Kidney (tissue), 14 donors: Measurements from ENCODE around the gene BSN. TPM values are rescaled to one million over a fixed set of nuclear protein-coding genes. Genes with fewer than 3 reads are reported as not detected.
"Not testable (repeated sequence)": the region's sequence is repeated elsewhere in the genome, so short reads cannot be mapped to it uniquely, and the experiment has no call there.

Experiments used
- DNase-seq, 5 donors: peaks; one replicate each; pipeline ENCODE4 v3.0.0-alpha.2; 2013 to 2020
- FAIRE-seq: peaks from 2 replicates; lab custom pipeline; 2012; peaks lifted over from hg19 to GRCh38; lab: Jason Lieb, UNC
- H3K27ac ChIP-seq, 2 donors: one replicate each; pipeline ENCODE4 v1.7.0; 2013; ENCODE audit warnings: low read depth in 2 of 2, low read length in 2 of 2, inconsistent platforms in 1 of 2
- H3K27me3 ChIP-seq: one replicate; pipeline ENCODE4 v1.7.1; 2013; ENCODE audit warnings: low read length, inconsistent platforms; ENCODE audit not compliant: control insufficient read depth, insufficient read depth
- H3K36me3 ChIP-seq, 3 donors: one replicate each; pipeline versions ENCODE4 v1.7.0 to v1.7.1; 2013; ENCODE audit warnings: low read length in 3 of 3, control low read depth in 1 of 3, inconsistent platforms in 1 of 3; ENCODE audit not compliant: insufficient read depth in 3 of 3, control insufficient read depth in 2 of 3
- H3K4me1 ChIP-seq, 3 donors: one replicate each; pipeline versions ENCODE4 v1.7.0 to v1.7.1; 2013; ENCODE audit warnings: low read length in 3 of 3, inconsistent platforms in 1 of 3, low read depth in 1 of 3; ENCODE audit not compliant: control insufficient read depth in 2 of 3, insufficient read depth in 2 of 3
- H3K4me3 ChIP-seq, 3 donors: one replicate each; pipeline versions ENCODE4 v1.7.0 to v1.8.1; 2013; ENCODE audit warnings: low read length in 3 of 3, control low read depth in 1 of 3, inconsistent platforms in 1 of 3
- H3K9ac ChIP-seq, 3 donors: one replicate each; pipeline versions ENCODE4 v1.7.0 to v1.7.1; 2013; ENCODE audit warnings: low read length in 3 of 3, control low read depth in 1 of 3, inconsistent platforms in 1 of 3
- H3K9me3 ChIP-seq, 3 donors: one replicate each; pipeline versions ENCODE4 v1.7.0 to v1.7.1; 2013; ENCODE audit warnings: low read length in 3 of 3, control low read depth in 1 of 3, inconsistent platforms in 1 of 3; ENCODE audit not compliant: control insufficient read depth in 2 of 3, insufficient read depth in 1 of 3
- CTCF ChIP-seq: IDR thresholded peaks from 3 replicates; pipeline ENCODE4 v1.5.1; 2012; ENCODE audit warnings: mild to moderate bottlenecking, moderate library complexity, borderline replicate concordance; ENCODE audit not compliant: insufficient read depth; ENCODE audit errors: extremely low read depth
- intact Hi-C: fragments of 100-400 bp; cut with DNase I; formaldehyde crosslinking; loops from one replicate; pipeline ENCODE4 v1.11.1; 2022
- polyA plus RNA-seq: library from polyadenylated mRNA; stranded (reverse); fragments of 350-450 nt; fragmentation: Illumina TruSeq; extraction: RNeasy Lipid Tissue Mini Kit (QIAGEN cat#74804); gene quantifications from one replicate; pipeline ENCODE4 v1.2.3, GENCODE V29; 2014; ENCODE audit warnings: low read depth, low replicate concordance; ENCODE audit not compliant: insufficient read depth
- total RNA-seq: library from RNA; stranded (reverse); fragmentation: NEBNext Ultra II Directional; extraction: Animal tissue kit (Norgen Biotek cat#: 25700); gene quantifications from one replicate; pipeline ENCODE4 v1.2.1, GENCODE V29; 2021
- donor health status: control.
- donor health status: control.
- donor health status: control.
- donor health status: control.
- donor health status: control.
- donor health status: DM: yes; HTN: yes; CAD: no.
- donor health status: Normal renal cell carcinoma (clear cell type).

BSN gene
- total and polyA plus RNA-seq, 2 donors from 2014 or later = 0.11 to 1.3 TPM

GRCh38 chr3:49690856-49691255, 136.6 kb downstream of the BSN start:
- not testable (repeated sequence) for FAIRE-seq
- DNase-seq = peak in 1 of 5 donors; percentile 63

GRCh38 chr3:49691481-49691880, 137.2 kb downstream of the BSN start:
- intact Hi-C loops, FAIRE-seq: not testable (repeated sequence)

More at GRCh38 chr3:49690856-49691255, 136.6 kb downstream of the BSN start:
- H3K36me3 ChIP-seq, H3K27me3 ChIP-seq, H3K27ac ChIP-seq, H3K9me3 ChIP-seq, intact Hi-C loops, H3K9ac ChIP-seq: not testable (repeated sequence)
- H3K4me3 ChIP-seq = peak overlapping the region in 1 of 3 donors; percentile 89
- peaks cover 0 to 23% (median 4%) of the 10 kb centered on the region in 3 donors for H3K4me1 ChIP-seq

GRCh38 chr3:49694409-49695070, 140.3 kb downstream of the BSN start:
- H3K27me3 ChIP-seq, H3K27ac ChIP-seq, intact Hi-C loops, DNase-seq, FAIRE-seq, H3K9ac ChIP-seq, H3K9me3 ChIP-seq, H3K4me3 ChIP-seq, H3K36me3 ChIP-seq: not testable (repeated sequence)
- H3K4me1 ChIP-seq = peaks cover 0 to 16% (median 0%) of the 10 kb centered on the region in 3 donors

More at GRCh38 chr3:49691481-49691880, 137.2 kb downstream of the BSN start:
- DNase-seq, H3K9me3 ChIP-seq, H3K9ac ChIP-seq, H3K27me3 ChIP-seq, H3K27ac ChIP-seq, H3K36me3 ChIP-seq, H3K4me3 ChIP-seq: not testable (repeated sequence)
- peaks cover 0 to 23% (median 4%) of the 10 kb centered on the region in 3 donors for H3K4me1 ChIP-seq

GRCh38 chr3:49695350-49696015, 141.2 kb downstream of the BSN start:
- DNase-seq, intact Hi-C loops: not testable (repeated sequence)

GRCh38 chr3:49699281-49699979, 145.2 kb downstream of the BSN start:
- TF ChIP-seq CTCF = no peak
- no peaks in the 10 kb centered on the region for H3K4me1 ChIP-seq
- H3K4me3 ChIP-seq = no peak overlapping the region
- DNase-seq = peak in 1 of 5 donors; percentile 64
- no peaks in the 10 kb centered on the region for H3K9me3 ChIP-seq
- intact Hi-C loops = no loop called here
- H3K27me3 ChIP-seq = no peaks in the 10 kb centered on the region
- no peak overlapping the region for H3K9ac ChIP-seq
- peaks cover 0 to 20% (median 17%) of the 10 kb centered on the region in 3 donors for H3K36me3 ChIP-seq
- FAIRE-seq = no peak
- no peak overlapping the region for H3K27ac ChIP-seq

More at GRCh38 chr3:49695350-49696015, 141.2 kb downstream of the BSN start:
- not testable (repeated sequence) for H3K4me3 ChIP-seq, H3K36me3 ChIP-seq, FAIRE-seq, H3K27ac ChIP-seq, H3K27me3 ChIP-seq, H3K4me1 ChIP-seq, H3K9me3 ChIP-seq, H3K9ac ChIP-seq
